ENCODE results near the gene RNF144B. TPM values are rescaled to one million over a fixed set of nuclear protein-coding genes. Genes with fewer than 3 reads are reported as not detected.
A peak's percentile ranks its signal among the peaks of the same experiment; 100 is the strongest.

Gene RNF144B
- total RNA-seq, 4 donors from 2014 or later = 8.4 to 47.0 (median 31.9) TPM

- in situ Hi-C loops (cut with MboI; ENCODE audit: low sequenced_read_pairs in 4 of 4) = no loop called here
These were observed 5.3 kb downstream of the RNF144B start for GRCh38 chr6:18392346-18392877.

GRCh38 chr6:18393698-18394097 lies 6.5 kb downstream of the RNF144B start:
- no peak overlapping the region for H3K4me3 ChIP-seq
- H3K9me3 ChIP-seq = no peaks in the 10 kb centered on the region
- H3K27ac ChIP-seq = peak overlapping the region in 3 of 4 donors; percentile 24 to 74 (median 40)
- DNase-seq (no peak), ATAC-seq (no peak)
- no peaks in the 10 kb centered on the region for H3K36me3 ChIP-seq
- in situ Hi-C loops (cut with MboI; ENCODE audit: low sequenced_read_pairs in 4 of 4) = no loop called here
- H3K27me3 ChIP-seq = no peaks in the 10 kb centered on the region
- TF ChIP-seq CTCF (IDR thresholded peaks at IDR 0.05 in 4 of 5, conservative IDR thresholded peaks at IDR 0.05 in 1 of 5) (no peak), POLR2A (IDR thresholded peaks at IDR 0.05) (no peak)
- intact Hi-C loops (cut with DNase I; ENCODE audit: low total_unique reads) = no loop called here
- H3K4me1 ChIP-seq = peaks cover 91 to 92% of the 10 kb centered on the region in 2 donors

More at GRCh38 chr6:18392346-18392877, 5.3 kb downstream of the RNF144B start:
- Histone ChIP-seq H3K27me3 (no peaks in the 10 kb centered on the region), H3K9me3 (no peaks in the 10 kb centered on the region), H3K27ac (peak overlapping the region; percentile 24 to 91 (median 65)), H3K4me1 (peaks cover 79 to 82% of the 10 kb centered on the region in 2 donors), H3K36me3 (no peaks in the 10 kb centered on the region), H3K4me3 (no peak overlapping the region)
- TF ChIP-seq CTCF (IDR thresholded peaks at IDR 0.05 in 4 of 5, conservative IDR thresholded peaks at IDR 0.05 in 1 of 5) (no peak), POLR2A (IDR thresholded peaks at IDR 0.05) (no peak)
- ATAC-seq (no peak), DNase-seq (no peak)
- intact Hi-C loops (cut with DNase I; ENCODE audit: low total_unique reads) = no loop called here

- TF ChIP-seq CTCF (IDR thresholded peaks at IDR 0.05 in 4 of 5, conservative IDR thresholded peaks at IDR 0.05 in 1 of 5) (no peak), POLR2A (IDR thresholded peaks at IDR 0.05) (no peak)
- Histone ChIP-seq H3K9me3 (no peaks in the 10 kb centered on the region), H3K27ac (peak overlapping the region; percentile 24 to 74 (median 38)), H3K4me1 (peaks cover 78 to 87% of the 10 kb centered on the region in 2 donors), H3K27me3 (no peaks in the 10 kb centered on the region), H3K36me3 (peaks cover 0 to 12% of the 10 kb centered on the region in 2 donors), H3K4me3 (no peak overlapping the region)
- ATAC-seq = no peak
- intact Hi-C loops (cut with DNase I; ENCODE audit: low total_unique reads) (no loop called here), in situ Hi-C loops (cut with MboI; ENCODE audit: low sequenced_read_pairs in 4 of 4) (no loop called here)
- DNase-seq = no peak
These were observed 8.2 kb downstream of the RNF144B start for GRCh38 chr6:18395177-18395855.

- intact Hi-C loops (cut with DNase I; ENCODE audit: low total_unique reads) = no loop called here
- Histone ChIP-seq H3K36me3 (peaks cover 0 to 17% of the 10 kb centered on the region in 2 donors), H3K4me1 (peaks cover 78 to 87% of the 10 kb centered on the region in 2 donors)
These were observed 8.7 kb downstream of the RNF144B start for GRCh38 chr6:18395856-18396197.

More at GRCh38 chr6:18395856-18396197, 8.7 kb downstream of the RNF144B start:
- ATAC-seq (no peak), DNase-seq (no peak)
- H3K27me3 ChIP-seq = no peaks in the 10 kb centered on the region
- in situ Hi-C loops (cut with MboI; ENCODE audit: low sequenced_read_pairs in 4 of 4) = no loop called here
- TF ChIP-seq CTCF (IDR thresholded peaks at IDR 0.05 in 4 of 5, conservative IDR thresholded peaks at IDR 0.05 in 1 of 5) (no peak), POLR2A (IDR thresholded peaks at IDR 0.05) (no peak)
- no peaks in the 10 kb centered on the region for H3K9me3 ChIP-seq
- H3K27ac ChIP-seq = peak overlapping the region in 3 of 4 donors; percentile 47 to 74 (median 71)
- no peak overlapping the region for H3K4me3 ChIP-seq
